ENCODE data around the gene ZPBP.

GRCh38 chr7:50047716-50048115 is 45.3 kb downstream of the ZPBP start:
- TF ChIP-seq CTCF (IDR thresholded peaks at IDR 0.05) (no peak), POLR2A (IDR thresholded peaks at IDR 0.05) (no peak)
